HEK293 (cell line): Measurements from ENCODE around the gene OSTF1.

Experiments
- CTCF ChIA-PET: fragments of 350-600 bp; formaldehyde crosslinking; extraction: SDS; loops from one replicate; lab custom pipeline; 2021; ENCODE audit warnings: antibody characterized with exemption; lab: Yijun Ruan, JAX
- POLR2A ChIA-PET: fragments of 300-600 bp; formaldehyde crosslinking; extraction: SDS; loops from one replicate; lab custom pipeline; 2020; ENCODE audit warnings: antibody characterized with exemption, inconsistent platforms; lab: Yijun Ruan, JAX
- H3K27ac ChIP-seq: fragments of 200-500 bp; sonication (Bioruptor generic); 2 replicates; pipeline ENCODE4 v1.5.1; 2014; ENCODE audit warnings: low read depth, low read length, control low read depth, inconsistent platforms; ENCODE audit errors: extremely low read depth
- H3K36me3 ChIP-seq, 2 experiments: fragments of 200-500 bp in 1 of 2; sonication (Bioruptor generic) in 1 of 2; 1 replicate in 1 of 2; 2 replicates in 1 of 2; pipeline ENCODE4 v1.5.1; 2014 to 2017; ENCODE audit warnings: inconsistent platforms in 2 of 2, low read length in 2 of 2; ENCODE audit not compliant: control insufficient read depth in 2 of 2, insufficient read depth in 1 of 2
- H3K4me1 ChIP-seq: fragments of 200-500 bp; sonication (Bioruptor generic); 2 replicates; pipeline ENCODE4 v1.5.1; 2014; ENCODE audit warnings: mild to moderate bottlenecking, low read length, inconsistent platforms; ENCODE audit not compliant: control insufficient read depth, insufficient read depth
- H3K4me3 ChIP-seq: 2 replicates; pipeline ENCODE4 v1.5.1; 2011; ENCODE audit warnings: low read depth, mild to moderate bottlenecking, control low read depth, low read length, moderate library complexity
- H3K9me3 ChIP-seq: fragments of 200-500 bp; sonication (Bioruptor generic); 2 replicates; pipeline ENCODE4 v1.5.1; 2014; ENCODE audit warnings: low read depth, low read length, inconsistent platforms; ENCODE audit not compliant: control insufficient read depth, insufficient read depth
- EGR2 ChIP-seq: fragments of 450-650 bp; formaldehyde crosslinking; IDR thresholded peaks from 2 replicates; pipeline ENCODE4 v1.5.1; 2016; ENCODE audit warnings: low read depth, missing biosample characterization, missing genetic modification characterization
- TRIM28 ChIP-seq: IDR thresholded peaks from 2 replicates; pipeline ENCODE4 v1.6.1; 2011; ENCODE audit warnings: low read length, control low read depth, borderline replicate concordance
- ZFP41 ChIP-seq: fragments of 450-650 bp; formaldehyde crosslinking; IDR thresholded peaks from 2 replicates; pipeline ENCODE4 v1.5.1; 2016; ENCODE audit warnings: missing biosample characterization, missing genetic modification characterization, borderline replicate concordance
- ZNF146 ChIP-seq: fragments of 450-650 bp; formaldehyde crosslinking; IDR thresholded peaks from 2 replicates; pipeline ENCODE4 v1.5.1; 2016; ENCODE audit warnings: missing biosample characterization, missing genetic modification characterization
- ZNF155 ChIP-seq: fragments of 450-650 bp; formaldehyde crosslinking; IDR thresholded peaks from 2 replicates; pipeline ENCODE4 v1.5.1; 2016; ENCODE audit warnings: missing biosample characterization, missing genetic modification characterization
- ZNF302 ChIP-seq: fragments of 450-650 bp; formaldehyde crosslinking; IDR thresholded peaks from 2 replicates; pipeline ENCODE4 v1.5.1; 2016; ENCODE audit warnings: missing biosample characterization, missing genetic modification characterization, low read depth
- ZNF548 ChIP-seq: fragments of 450-650 bp; formaldehyde crosslinking; IDR thresholded peaks from 2 replicates; pipeline ENCODE4 v1.5.1; 2016; ENCODE audit warnings: missing biosample characterization, missing genetic modification characterization
- ZNF549 ChIP-seq: fragments of 450-650 bp; IDR thresholded peaks from 2 replicates; pipeline ENCODE4 v1.5.1; 2018; ENCODE audit warnings: missing biosample characterization, missing genetic modification characterization, mild to moderate bottlenecking, inconsistent platforms, moderate library complexity
- ZNF76 ChIP-seq: fragments of 450-650 bp; formaldehyde crosslinking; IDR thresholded peaks from 2 replicates; pipeline ENCODE4; 2016; ENCODE audit warnings: low read depth, missing biosample characterization, missing genetic modification characterization, borderline replicate concordance
- ZNF776 ChIP-seq: fragments of 450-650 bp; formaldehyde crosslinking; IDR thresholded peaks from 2 replicates; pipeline ENCODE4 v1.5.0; 2017; ENCODE audit warnings: missing biosample characterization, missing genetic modification characterization, borderline replicate concordance
- TF ChIP-seq, protein P1 (sequence below): fragments of 450-650 bp; formaldehyde crosslinking; IDR thresholded peaks from 2 replicates; pipeline ENCODE4 v1.5.1; 2016; ENCODE audit warnings: missing biosample characterization, missing genetic modification characterization, borderline replicate concordance
- TF ChIP-seq, protein P2 (sequence below): fragments of 450-650 bp; formaldehyde crosslinking; IDR thresholded peaks from 2 replicates; pipeline ENCODE4 v1.5.1; 2017; ENCODE audit warnings: missing biosample characterization, missing genetic modification characterization
- TF ChIP-seq, protein P3 (sequence below): fragments of 450-650 bp; formaldehyde crosslinking; IDR thresholded peaks from 2 replicates; pipeline ENCODE4 v1.5.1; 2016; ENCODE audit warnings: missing biosample characterization, missing genetic modification characterization

Gene OSTF1

DNA sequence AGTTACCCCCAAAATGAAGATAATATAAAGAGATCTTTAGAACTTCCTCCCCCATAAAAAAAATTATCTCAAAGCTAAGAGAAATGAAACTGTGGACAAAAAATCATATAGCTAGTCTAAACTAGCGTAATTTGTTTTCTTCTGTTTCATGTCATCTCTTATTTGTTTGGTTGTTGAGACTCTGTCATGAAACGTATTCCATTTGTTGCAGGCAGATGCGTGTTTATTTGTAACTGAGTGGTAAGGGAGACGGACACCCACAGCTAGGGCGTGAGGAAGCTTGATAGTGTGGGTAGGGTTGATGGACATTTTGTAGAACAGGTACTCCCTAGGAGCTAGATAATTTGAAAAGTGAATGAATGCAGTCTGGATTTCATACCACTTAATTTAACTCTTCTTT lies 41.9 kb downstream of the OSTF1 start:
- H3K4me1 ChIP-seq = no peaks in the 10 kb centered on the region
- no peak overlapping the region for H3K27ac ChIP-seq
- ChIA-PET POLR2A (no interaction called here), CTCF (interaction anchor here (1.7 kb wide), 1 partner anchor 56 kb away, joined by 12 read pairs; no protein-coding TSS in a partner anchor)
- TF ChIP-seq ZNF776 (tag by site-specific recombination) (no peak), ZNF549 (tag by site-specific recombination) (no peak), EGR2 (tag by site-specific recombination) (no peak), ZNF146 (tag by site-specific recombination) (no peak), TRIM28 (no peak), ZNF155 (tag by site-specific recombination) (no peak), ZNF548 (tag by site-specific recombination) (no peak)
- H3K9me3 ChIP-seq = no peaks in the 10 kb centered on the region
- peaks cover 0 to 9% of the 10 kb centered on the region in 2 experiments; a peak in 1 of 3 replicates for H3K36me3 ChIP-seq
- H3K4me3 ChIP-seq = no peak overlapping the region

DNA sequence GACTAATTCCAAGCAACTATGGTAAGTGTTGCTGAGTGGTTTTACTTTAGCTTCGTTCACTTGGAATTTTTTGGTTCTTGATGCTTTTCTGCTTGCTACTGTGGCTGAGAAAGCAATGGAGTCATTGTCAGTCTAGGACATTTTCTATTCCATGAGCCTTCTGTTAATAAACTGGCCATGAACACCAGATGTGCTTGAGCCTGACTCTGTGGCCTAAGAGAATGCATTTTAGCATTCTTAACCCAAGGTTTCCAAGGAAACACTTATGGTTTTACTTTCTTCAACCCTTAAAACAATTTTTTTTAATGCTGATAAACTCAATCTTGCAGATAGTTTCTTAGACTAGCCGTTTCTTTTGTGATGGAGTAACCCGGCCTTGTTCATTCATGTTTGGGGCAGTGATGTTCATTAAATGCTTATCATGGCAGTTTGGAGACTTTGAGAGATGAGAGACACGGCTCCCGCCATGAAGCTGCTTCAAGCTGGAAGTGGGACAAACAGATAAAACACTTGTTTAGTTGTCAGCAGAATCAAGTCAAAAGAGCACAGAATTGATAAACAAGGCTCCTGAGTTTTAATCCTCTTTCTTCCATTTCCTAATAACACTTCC lies 42.4 kb downstream of the OSTF1 start:
- no peaks in the 10 kb centered on the region for H3K9me3 ChIP-seq
- ChIA-PET POLR2A (no interaction called here), CTCF (interaction anchor here (1.7 kb wide), 1 partner anchor 55 kb away, joined by 12 read pairs; no protein-coding TSS in a partner anchor)
- H3K4me1 ChIP-seq = no peaks in the 10 kb centered on the region
- H3K4me3 ChIP-seq = no peak overlapping the region
- no peak overlapping the region for H3K27ac ChIP-seq
- H3K36me3 ChIP-seq = peaks cover 0 to 9% of the 10 kb centered on the region in 2 experiments; a peak in 1 of 3 replicates
- TF ChIP-seq, protein P1, sequence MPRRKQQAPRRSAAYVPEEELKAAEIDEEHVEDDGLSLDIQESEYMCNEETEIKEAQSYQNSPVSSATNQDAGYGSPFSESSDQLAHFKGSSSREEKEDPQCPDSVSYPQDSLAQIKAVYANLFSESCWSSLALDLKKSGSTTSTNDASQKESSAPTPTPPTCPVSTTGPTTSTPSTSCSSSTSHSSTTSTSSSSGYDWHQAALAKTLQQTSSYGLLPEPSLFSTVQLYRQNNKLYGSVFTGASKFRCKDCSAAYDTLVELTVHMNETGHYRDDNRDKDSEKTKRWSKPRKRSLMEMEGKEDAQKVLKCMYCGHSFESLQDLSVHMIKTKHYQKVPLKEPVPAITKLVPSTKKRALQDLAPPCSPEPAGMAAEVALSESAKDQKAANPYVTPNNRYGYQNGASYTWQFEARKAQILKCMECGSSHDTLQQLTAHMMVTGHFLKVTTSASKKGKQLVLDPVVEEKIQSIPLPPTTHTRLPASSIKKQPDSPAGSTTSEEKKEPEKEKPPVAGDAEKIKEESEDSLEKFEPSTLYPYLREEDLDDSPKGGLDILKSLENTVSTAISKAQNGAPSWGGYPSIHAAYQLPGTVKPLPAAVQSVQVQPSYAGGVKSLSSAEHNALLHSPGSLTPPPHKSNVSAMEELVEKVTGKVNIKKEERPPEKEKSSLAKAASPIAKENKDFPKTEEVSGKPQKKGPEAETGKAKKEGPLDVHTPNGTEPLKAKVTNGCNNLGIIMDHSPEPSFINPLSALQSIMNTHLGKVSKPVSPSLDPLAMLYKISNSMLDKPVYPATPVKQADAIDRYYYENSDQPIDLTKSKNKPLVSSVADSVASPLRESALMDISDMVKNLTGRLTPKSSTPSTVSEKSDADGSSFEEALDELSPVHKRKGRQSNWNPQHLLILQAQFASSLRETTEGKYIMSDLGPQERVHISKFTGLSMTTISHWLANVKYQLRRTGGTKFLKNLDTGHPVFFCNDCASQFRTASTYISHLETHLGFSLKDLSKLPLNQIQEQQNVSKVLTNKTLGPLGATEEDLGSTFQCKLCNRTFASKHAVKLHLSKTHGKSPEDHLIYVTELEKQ (tag by site-specific recombination) = no peak
- TF ChIP-seq, protein P2, sequence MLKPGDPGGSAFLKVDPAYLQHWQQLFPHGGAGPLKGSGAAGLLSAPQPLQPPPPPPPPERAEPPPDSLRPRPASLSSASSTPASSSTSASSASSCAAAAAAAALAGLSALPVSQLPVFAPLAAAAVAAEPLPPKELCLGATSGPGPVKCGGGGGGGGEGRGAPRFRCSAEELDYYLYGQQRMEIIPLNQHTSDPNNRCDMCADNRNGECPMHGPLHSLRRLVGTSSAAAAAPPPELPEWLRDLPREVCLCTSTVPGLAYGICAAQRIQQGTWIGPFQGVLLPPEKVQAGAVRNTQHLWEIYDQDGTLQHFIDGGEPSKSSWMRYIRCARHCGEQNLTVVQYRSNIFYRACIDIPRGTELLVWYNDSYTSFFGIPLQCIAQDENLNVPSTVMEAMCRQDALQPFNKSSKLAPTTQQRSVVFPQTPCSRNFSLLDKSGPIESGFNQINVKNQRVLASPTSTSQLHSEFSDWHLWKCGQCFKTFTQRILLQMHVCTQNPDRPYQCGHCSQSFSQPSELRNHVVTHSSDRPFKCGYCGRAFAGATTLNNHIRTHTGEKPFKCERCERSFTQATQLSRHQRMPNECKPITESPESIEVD (tag by site-specific recombination) = no peak
- no peak for TF ChIP-seq ZNF76 (tag by site-specific recombination)
- TF ChIP-seq, protein P3, sequence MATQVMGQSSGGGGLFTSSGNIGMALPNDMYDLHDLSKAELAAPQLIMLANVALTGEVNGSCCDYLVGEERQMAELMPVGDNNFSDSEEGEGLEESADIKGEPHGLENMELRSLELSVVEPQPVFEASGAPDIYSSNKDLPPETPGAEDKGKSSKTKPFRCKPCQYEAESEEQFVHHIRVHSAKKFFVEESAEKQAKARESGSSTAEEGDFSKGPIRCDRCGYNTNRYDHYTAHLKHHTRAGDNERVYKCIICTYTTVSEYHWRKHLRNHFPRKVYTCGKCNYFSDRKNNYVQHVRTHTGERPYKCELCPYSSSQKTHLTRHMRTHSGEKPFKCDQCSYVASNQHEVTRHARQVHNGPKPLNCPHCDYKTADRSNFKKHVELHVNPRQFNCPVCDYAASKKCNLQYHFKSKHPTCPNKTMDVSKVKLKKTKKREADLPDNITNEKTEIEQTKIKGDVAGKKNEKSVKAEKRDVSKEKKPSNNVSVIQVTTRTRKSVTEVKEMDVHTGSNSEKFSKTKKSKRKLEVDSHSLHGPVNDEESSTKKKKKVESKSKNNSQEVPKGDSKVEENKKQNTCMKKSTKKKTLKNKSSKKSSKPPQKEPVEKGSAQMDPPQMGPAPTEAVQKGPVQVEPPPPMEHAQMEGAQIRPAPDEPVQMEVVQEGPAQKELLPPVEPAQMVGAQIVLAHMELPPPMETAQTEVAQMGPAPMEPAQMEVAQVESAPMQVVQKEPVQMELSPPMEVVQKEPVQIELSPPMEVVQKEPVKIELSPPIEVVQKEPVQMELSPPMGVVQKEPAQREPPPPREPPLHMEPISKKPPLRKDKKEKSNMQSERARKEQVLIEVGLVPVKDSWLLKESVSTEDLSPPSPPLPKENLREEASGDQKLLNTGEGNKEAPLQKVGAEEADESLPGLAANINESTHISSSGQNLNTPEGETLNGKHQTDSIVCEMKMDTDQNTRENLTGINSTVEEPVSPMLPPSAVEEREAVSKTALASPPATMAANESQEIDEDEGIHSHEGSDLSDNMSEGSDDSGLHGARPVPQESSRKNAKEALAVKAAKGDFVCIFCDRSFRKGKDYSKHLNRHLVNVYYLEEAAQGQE (tag by site-specific recombination) = no peak
- no peak for TF ChIP-seq ZFP41 (tag by site-specific recombination)
- TF ChIP-seq ZNF302 = no peak
